Measurements from ENCODE around the gene TRAFD1.

GRCh38 chr12:112091563-112091962, 33.8 kb upstream of the TRAFD1 start:
- no peak for TF ChIP-seq PPARA (CRISPR knock-in tag; IDR thresholded peaks at IDR 0.05; ENCODE audit: borderline replicate concordance)
- no peak for TF ChIP-seq ZFP30 (CRISPR knock-in tag; IDR thresholded peaks at IDR 0.05)
- TF ChIP-seq TSHZ2 (CRISPR knock-in tag; IDR thresholded peaks at IDR 0.05) = no peak
- no peak for TF ChIP-seq CSRNP3 (CRISPR knock-in tag; IDR thresholded peaks at IDR 0.05)
- TF ChIP-seq PATZ1 (CRISPR knock-in tag; IDR thresholded peaks at IDR 0.05; ENCODE audit: borderline replicate concordance) = no peak
- no peak for TF ChIP-seq ZC3H10 (CRISPR knock-in tag; IDR thresholded peaks at IDR 0.05)
- TF ChIP-seq TOX (CRISPR knock-in tag; IDR thresholded peaks at IDR 0.05; ENCODE audit: borderline replicate concordance) = no peak
- TF ChIP-seq ESRRG (CRISPR knock-in tag; IDR thresholded peaks at IDR 0.05) = no peak
- no peak for TF ChIP-seq CSDC2 (CRISPR knock-in tag; IDR thresholded peaks at IDR 0.05)
- TF ChIP-seq ZFP3 (CRISPR knock-in tag; IDR thresholded peaks at IDR 0.05) = no peak
- no peak for TF ChIP-seq ARNTL (CRISPR knock-in tag; IDR thresholded peaks at IDR 0.05; ENCODE audit: borderline replicate concordance, low read depth)
- no peak for TF ChIP-seq RARB (CRISPR knock-in tag; IDR thresholded peaks at IDR 0.05)
